NB4 (cell line): Measurements from ENCODE around the gene MARK1.

Experiments
- DNase-seq: peaks from one replicate; pipeline ENCODE4 v3.0.0; 2010; ENCODE audit warnings: low read depth
- H3K4me3 ChIP-seq: one replicate; pipeline ENCODE4 v1.5.1; 2011; ENCODE audit warnings: mild to moderate bottlenecking, low read depth, low read length, moderate library complexity
- MYC ChIP-seq: IDR thresholded peaks from 2 replicates; pipeline ENCODE4 v1.6.1; 2011; ENCODE audit warnings: low read depth, low read length
- POLR2A ChIP-seq: IDR thresholded peaks from 2 replicates; pipeline ENCODE4 v1.6.1; 2011; ENCODE audit warnings: mild to moderate bottlenecking; ENCODE audit not compliant: insufficient read length; ENCODE audit errors: extremely low read depth
- TF ChIP-seq, protein P1 (sequence below): IDR thresholded peaks from one replicate; pipeline ENCODE4 v1.5.1; 2012; ENCODE audit warnings: low read depth, low read length
- TF ChIP-seq, protein P2 (sequence below): IDR thresholded peaks from 2 replicates; pipeline ENCODE4 v1.6.1; 2011; ENCODE audit warnings: low read depth, low read length

MARK1 gene

DNA sequence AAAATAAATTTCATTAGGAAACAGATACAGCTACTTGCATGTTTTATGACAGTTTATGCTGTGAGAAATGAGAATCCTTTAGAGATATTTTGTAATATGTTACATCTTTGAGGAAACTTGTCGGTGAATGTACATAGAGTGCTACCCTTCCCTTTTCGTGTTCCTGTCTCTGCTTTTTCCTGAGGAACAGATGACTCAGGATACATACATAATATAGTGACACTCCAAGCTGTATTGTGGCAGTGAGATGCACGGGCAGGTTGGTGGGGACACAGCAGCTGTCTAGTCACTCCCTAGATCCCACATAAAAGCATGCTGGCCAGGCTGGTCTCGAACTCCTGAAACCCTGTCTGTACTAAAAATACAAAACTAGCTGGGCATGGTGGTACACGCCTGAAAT, 20.9 kb upstream of the MARK1 start:
- no peak overlapping the region for H3K4me3 ChIP-seq
- TF ChIP-seq, protein P1, sequence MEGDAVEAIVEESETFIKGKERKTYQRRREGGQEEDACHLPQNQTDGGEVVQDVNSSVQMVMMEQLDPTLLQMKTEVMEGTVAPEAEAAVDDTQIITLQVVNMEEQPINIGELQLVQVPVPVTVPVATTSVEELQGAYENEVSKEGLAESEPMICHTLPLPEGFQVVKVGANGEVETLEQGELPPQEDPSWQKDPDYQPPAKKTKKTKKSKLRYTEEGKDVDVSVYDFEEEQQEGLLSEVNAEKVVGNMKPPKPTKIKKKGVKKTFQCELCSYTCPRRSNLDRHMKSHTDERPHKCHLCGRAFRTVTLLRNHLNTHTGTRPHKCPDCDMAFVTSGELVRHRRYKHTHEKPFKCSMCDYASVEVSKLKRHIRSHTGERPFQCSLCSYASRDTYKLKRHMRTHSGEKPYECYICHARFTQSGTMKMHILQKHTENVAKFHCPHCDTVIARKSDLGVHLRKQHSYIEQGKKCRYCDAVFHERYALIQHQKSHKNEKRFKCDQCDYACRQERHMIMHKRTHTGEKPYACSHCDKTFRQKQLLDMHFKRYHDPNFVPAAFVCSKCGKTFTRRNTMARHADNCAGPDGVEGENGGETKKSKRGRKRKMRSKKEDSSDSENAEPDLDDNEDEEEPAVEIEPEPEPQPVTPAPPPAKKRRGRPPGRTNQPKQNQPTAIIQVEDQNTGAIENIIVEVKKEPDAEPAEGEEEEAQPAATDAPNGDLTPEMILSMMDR, result no peak
- TF ChIP-seq, protein P2, sequence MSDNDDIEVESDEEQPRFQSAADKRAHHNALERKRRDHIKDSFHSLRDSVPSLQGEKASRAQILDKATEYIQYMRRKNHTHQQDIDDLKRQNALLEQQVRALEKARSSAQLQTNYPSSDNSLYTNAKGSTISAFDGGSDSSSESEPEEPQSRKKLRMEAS, result no peak
- no peak for TF ChIP-seq POLR2A
- no peak for TF ChIP-seq MYC
- DNase-seq, result no peak

DNA sequence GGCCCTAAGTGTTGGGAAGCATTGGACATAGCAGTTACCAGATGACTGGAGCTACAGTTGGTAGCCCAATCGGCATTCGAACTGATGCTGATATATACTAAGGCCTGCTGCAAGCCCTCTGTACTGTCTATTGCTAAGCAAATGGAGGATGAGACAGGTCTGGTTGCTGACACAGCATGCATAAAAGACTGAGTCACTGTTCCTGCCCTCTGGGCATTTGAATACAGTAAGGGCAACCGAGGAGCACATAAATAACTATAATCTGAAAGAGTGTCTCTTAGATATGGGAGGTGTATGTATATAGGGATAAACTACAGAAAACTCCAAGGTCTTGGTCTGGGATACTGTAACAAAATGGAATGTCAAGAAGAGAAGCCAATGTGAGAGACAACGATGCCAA, 16.8 kb upstream of the MARK1 start:
- TF ChIP-seq MYC (no peak), POLR2A (no peak)
- TF ChIP-seq, protein P1, result no peak
- DNase-seq, result no peak
- no peak overlapping the region for H3K4me3 ChIP-seq

DNA sequence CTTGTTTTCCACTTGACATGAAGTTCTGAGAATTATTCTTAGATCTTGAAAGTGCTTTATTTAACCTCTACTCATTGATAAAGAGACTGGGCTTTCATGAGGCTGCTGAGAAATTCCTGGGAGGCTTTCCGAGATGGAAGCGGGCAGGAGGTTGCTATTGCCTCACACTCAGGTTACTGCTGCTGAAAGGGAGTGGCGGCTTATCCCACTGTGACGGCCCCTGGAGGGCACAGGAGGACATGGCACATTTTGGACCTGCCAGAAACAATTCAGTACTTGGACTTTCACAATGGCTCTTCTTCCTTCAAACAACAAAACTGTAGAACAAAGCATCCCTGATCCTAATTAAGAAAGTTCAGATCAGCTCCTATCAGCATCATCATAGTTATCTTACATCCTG, 16.2 kb upstream of the MARK1 start:
- no peak for DNase-seq
- TF ChIP-seq POLR2A (no peak), MYC (no peak)
- TF ChIP-seq, protein P1, result no peak
- TF ChIP-seq, protein P2, result no peak
- no peak overlapping the region for H3K4me3 ChIP-seq

DNA sequence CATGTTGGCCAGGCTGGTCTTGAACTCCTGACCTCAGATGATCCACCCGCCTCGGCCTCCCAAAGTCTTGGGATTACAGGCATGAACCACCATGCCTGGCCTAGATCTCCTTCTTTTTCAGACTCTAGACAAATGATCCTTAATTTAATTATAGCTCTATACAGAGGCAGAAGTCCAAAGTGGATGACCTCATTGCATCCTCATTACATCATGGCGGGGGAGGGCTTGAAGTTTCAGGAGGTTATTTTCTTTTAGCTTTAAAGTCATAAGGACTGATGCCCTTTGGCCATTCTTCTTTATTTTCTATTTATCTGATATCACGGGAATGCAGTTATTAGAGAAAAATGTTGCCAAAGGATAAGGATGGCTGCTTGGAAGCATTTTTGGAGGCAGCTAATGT, 14.1 kb upstream of the MARK1 start:
- no peak for DNase-seq
- TF ChIP-seq MYC (no peak), POLR2A (no peak)
- TF ChIP-seq, protein P1, result no peak
- TF ChIP-seq, protein P2, result no peak
- no peak overlapping the region for H3K4me3 ChIP-seq

DNA sequence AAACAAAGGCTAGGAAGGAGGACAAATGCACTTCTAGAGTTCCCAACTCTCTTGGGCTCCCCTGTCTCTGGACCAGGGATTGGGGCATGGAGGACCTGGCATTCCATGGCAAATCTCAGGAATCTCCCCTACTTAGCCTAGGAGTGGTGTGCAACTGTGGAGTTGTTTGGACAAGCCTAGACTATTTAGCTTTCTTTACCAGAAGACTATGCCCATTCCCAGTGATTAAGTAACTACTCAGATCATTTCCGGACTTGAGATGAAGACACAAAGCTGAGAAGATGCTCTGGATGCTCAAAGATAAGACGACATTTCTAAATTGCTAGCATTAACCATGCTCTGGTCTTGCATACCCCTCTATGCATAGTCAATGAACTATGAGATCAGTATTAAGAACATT, 13.7 kb upstream of the MARK1 start:
- DNase-seq, result no peak
- TF ChIP-seq MYC, result no peak
- TF ChIP-seq POLR2A, result no peak
- TF ChIP-seq, protein P1, result no peak
- TF ChIP-seq, protein P2, result no peak

DNA sequence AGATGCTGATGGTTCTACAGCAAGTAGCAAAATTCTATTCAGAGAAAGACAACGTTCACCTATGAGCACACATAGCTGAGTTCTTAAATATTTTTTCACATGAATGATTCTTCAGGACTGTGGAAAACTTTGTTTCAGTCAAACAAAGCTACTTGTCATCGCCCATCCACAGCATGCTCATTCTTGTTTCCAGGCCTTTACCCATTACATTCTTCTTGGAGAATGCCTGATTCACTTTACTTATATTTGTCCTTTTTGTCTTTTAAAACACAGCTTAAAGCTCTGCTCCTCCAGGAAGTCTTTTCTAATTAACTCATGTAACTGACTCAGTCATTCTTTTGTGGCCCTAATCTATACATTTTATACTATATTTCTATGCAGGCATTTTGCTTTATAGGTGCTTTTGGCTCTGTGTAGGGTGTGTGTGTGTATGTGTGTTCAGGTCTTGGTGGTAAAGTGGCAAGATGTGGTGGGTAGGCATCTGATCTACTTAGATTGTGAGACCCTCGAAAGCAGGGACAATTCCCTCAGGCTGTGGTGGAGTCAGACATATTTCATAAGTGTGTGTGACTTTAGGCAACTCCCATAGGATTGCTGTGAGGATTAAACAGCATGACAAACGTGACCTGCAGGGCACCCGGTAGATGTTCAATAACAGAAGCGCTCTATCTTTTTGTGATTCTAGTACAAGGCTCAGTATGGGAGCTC, 11.8 kb upstream of the MARK1 start:
- TF ChIP-seq, protein P1, result no peak
- TF ChIP-seq POLR2A (no peak), MYC (no peak)
- TF ChIP-seq, protein P2, result no peak

More for the DNA sequence above, 13.7 kb upstream of the MARK1 start:
- no peak overlapping the region for H3K4me3 ChIP-seq

More for the DNA sequence above, 11.8 kb upstream of the MARK1 start:
- no peak for DNase-seq
- no peak overlapping the region for H3K4me3 ChIP-seq
